ENCODE data around the gene EIF3A.

DNA sequence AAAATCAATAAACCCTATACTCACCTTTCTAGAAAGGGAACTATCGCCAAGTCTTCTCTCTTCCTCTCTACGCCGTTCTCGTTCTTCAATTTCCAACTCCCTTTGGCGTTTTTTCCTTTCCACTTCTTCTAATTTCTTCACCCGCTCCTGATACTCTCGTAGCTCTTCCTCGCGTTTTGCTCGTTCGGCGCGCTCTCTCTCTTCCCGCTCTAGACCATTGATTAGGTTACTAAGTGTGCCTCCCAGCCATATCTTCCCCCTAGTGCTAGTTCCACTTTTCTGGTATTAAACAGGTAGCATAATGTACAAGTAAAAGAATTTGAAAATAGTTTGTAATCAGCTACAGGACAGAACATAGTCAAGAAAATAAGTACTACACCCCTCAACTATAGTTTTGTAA, 30.8 kb downstream of the EIF3A start:
- TF ChIP-seq CTCF (IDR thresholded peaks at IDR 0.05; ENCODE audit: low read depth, low read length, poor library complexity, severe bottlenecking) (no peak), EZH2phosphoT487 (IDR thresholded peaks at IDR 0.05; ENCODE audit: borderline replicate concordance, low read length) (no peak)
